Stimulated activated CD4-positive, alpha-beta T cell treated with anti-CD3 and anti-CD28 coated beads, Interleukin-4, amount 100 ng/mL, for 48 hours (primary cell): ENCODE results near the gene CHL1.

Experiments
- DNase-seq, 2 donors: peaks; one replicate each; pipeline ENCODE4 v3.0.0-alpha.2; 2020; ENCODE audit warnings: low read depth in 2 of 2

CHL1 gene

GRCh38 chr3:284322-284721 is 87.8 kb downstream of the CHL1 start:
- DNase-seq = no peak

DNA sequence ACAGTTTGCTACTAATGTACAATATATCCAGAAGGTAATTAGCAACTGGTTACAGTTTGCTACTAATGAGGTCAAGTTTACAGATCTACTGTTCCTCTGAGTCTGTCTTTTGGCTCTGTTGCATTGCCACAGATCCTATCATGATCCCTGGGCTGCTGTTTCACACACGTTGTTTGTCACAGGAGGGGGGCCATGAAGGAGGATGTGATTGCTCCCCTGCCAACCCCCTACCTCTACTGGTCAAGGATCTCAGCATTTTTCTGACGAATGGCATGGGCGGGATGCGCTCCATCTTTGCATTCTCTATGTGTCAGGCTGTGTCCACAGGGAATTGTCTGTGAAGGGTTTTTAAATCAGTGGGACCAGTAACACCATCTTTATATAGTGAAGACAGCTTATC is 91.9 kb downstream of the CHL1 start:
- DNase-seq = no peak

GRCh38 chr3:291028-291427 is 94.5 kb downstream of the CHL1 start:
- no peak for DNase-seq

DNA sequence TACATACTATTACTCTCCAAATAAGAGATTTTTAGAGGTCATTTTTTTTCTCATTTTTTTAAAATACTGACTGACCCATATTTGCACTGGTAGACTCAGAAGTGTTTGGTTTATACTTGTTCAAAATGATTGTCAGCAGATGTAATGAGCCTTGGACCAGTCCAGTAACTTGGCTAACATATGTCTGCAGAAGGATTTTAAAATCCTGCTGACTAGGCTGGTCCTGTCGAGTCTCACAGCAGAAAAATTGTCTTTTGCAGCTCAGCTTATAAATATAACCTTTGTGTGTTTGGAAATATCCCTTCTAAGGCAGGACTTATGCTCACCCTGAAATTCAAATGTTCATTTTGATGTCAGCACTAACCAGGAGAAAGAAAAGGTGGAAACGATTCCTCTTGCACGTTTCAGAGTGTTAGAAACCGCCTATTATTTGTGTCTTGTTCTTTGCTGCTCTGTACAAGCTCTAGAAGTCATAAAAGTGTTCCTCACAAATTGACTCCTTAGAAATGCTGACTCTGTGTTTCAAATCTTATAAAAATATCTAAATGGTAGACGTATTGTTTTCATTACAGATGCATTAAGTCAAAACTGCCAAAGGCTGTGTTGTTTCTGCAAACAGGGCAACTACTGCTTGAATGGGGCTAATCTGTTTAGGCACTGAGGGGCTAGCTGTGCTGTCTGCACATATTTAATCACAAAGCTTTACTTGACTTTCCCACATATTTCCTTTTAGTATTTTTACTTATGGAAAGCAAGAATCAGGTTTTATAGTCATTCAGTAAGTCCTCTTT is 95.3 kb downstream of the CHL1 start:
- no peak for DNase-seq

DNA sequence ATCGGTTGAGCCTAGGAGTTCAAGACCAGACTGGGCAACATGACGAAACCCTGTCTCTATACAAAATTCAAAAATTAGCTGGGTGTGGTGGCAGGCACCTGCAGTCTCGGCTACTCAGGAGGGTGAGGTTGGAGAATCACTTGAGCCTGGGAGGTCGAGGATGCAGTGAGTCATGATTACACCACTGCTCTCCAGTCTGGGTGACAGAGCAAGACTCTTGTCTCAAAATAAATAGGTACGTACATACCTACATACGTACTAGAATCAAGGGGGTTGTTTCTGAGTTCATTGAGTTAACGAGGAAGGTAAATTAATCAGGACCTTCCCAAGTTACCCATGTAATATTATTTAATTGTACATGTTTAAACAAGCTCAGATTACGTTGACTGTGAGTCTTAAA is 97.5 kb downstream of the CHL1 start:
- DNase-seq = no peak

DNA sequence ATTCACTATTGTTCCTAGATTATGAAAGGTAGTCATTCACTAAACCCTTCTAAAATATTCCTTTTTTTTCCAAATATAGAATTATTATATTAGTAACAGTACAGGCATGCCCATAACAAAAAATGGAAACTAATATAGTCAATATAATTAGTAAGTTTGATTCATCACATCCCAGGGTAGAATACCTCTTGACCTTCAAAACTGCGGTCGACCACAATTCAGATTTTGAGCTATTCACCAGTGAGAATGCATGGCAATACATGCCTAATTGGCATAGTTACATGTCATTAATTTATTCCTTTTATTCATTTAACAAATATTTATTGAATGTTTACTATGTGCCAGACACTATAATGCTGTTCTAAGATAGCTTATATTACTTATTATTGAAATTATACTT is 98.0 kb downstream of the CHL1 start:
- DNase-seq = no peak

DNA sequence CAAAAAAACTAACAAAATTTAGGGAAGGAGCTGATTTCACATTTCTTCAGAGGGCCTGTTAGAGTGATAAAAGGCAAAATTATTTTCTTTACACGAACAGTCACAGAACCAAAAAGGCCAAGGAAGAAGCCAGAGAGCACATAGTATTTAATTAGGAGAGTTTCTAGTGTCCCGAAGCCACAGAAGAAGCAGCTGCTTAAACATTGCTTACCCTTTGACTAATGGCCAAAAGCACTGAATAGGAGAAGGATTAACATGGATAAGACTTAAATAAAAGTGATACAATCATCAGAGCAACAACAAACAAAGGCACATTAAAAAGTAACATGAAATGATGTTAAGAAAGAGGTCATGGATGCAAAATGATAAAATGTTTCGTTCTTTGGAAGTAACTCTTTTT is 98.6 kb downstream of the CHL1 start:
- no peak for DNase-seq

DNA sequence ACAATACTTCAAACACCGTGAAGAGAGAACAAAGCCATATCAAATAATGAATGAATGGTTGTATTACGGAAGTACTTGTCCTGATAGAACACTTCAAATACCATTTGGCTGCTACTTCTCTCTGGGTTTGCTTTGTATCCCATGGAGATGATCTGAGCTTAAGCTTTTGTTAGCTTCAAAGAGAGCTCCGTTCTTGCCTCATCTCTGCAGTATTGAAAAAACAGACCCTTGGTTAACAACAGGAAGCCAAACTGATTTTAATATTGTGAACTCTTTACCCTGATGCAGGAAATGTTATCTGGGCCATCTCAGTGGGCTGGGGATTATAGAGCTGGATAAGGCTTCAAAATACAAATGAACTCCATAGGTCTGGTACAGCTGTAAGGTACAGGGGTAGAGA is 101.0 kb downstream of the CHL1 start:
- DNase-seq = no peak

DNA sequence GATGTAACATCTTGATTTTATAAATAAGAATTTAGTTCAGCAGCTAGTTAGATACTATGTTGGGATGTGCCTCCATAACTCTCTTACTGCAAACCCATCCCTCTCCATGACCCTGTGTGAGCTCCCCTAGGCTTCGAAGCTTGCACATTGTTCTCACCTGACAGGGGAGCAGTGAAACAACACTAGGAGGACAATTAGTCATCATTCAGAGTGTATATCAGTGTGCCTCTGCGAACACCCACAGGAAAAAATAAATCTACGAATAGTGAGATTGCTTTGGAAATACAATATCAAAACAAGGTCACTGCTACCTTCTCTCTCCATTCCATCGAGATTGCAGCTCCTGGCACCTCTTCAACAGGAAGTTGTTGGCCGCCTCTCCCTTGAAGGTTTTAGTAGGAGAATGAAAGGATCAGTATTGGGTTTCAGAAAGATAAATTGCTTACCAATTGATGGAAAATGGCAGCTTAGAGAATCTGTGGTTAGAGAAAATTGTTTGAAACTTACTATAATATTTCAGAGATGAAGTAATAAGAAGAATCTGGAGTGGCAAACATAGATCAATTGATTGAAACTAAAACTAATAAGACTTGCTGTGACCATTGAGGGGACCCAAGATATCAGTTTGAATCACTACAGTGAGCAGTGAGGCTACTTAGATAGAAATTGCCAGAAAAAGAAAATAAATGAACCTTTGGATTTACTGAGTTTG is 103.2 kb downstream of the CHL1 start:
- no peak for DNase-seq

DNA sequence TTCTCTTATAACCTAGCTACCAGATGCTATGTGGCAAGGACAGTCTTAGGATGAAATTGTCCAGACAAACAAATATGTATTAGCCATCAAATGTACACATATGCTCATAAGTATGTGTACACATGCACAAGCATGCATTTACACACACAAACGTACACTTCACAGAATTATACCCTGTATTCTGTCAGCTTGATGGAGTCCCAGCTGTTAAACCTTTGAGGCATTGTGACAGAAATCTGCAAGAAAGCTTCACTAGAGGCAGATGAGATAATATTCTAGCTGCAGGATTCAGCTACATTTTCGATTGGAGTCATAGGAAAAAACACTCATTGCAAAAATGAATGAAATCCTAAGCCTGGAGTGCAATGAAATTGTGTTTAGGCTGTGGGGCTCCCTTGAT is 110.6 kb downstream of the CHL1 start:
- no peak for DNase-seq

GRCh38 chr3:308597-309321 is 112.2 kb downstream of the CHL1 start:
- DNase-seq = no peak

- no peak for DNase-seq
Observed at GRCh38 chr3:312160-312733, 115.7 kb downstream of the CHL1 start.

- DNase-seq = no peak
Observed at GRCh38 chr3:312911-313310, 116.3 kb downstream of the CHL1 start.

DNA sequence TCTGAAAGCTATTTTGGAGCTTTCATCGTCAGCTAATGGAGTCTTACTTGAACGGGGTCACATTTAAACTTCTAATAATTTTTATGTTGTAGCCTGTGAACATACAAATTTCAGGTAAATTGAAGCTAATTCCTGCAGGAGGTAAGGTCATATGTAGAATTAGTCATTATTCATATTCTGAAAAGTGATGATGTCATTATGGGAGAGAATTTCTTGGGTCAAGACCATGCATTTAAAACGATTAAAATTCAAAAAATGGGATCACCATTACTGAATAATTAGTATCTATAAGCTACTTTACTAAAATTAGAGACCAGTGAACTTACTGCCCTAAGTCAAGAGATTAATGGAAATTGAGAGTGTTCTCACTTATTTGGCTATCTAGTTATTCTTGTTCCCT is 120.4 kb downstream of the CHL1 start:
- no peak for DNase-seq

DNA sequence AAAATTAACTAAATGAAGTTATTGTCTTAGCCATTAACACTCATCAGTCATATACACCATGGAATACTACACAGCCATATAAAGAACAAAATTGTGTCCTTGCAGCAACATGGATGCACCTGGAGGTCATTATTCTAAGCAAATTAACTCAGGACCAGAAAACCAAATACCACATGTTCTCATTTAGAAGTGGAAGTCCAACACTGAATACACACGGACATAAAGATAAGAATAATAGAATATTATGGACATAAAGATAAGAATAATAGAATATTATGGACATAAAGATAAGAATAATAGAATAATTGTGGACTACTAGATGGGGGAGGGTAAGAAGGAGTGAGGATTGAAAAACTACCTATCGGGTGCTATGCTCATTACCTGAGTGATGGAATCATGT is 122.3 kb downstream of the CHL1 start:
- no peak for DNase-seq

GRCh38 chr3:324423-324822 is 127.9 kb downstream of the CHL1 start:
- DNase-seq = no peak

- DNase-seq = no peak
Observed at GRCh38 chr3:325495-325894, 128.9 kb downstream of the CHL1 start.

DNA sequence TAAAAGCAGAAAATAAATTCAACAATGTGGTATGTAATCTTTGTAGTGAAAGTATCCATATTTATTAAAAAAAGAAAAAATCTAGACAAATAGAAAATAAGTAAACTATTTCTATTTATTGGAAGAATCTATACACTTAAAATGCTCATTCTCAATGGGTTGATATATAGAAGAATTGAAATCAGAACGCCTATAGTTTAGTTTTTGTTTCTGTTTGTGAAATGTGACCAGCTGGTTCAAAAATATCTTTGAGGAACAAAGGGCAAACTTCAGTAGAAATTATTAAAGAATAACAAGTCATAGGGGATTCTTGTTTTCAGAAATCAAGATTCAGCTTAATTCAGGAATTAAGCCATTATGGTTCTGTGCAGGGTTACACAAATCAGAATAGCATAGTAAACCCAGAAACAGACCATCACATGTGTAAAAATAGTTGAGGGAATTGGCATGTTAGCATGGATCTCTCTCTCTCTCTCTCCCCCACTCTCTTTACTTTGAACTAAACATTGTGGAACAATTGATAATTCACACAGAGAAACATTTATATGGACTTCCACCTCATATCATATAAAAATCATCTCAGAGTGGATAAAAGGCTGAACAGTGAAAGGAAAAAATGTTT is 134.0 kb downstream of the CHL1 start:
- no peak for DNase-seq

DNA sequence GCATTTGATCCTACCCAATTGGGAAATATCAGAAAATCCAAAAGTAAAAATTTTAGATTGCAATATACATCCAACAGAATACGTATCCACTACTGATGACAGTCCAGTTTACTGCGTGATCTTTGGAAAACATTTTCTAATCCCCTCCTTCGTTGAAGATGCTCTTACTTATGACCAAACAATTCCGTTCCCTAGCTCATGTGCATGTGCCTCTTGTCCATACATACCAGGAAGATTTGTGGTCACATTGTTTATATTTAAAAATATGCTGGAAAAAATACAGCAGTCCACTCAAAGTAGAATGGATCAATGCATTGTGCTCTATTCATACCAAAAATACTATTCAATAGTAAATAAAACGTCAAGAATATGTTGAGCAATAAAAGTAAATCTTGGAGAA is 135.3 kb downstream of the CHL1 start:
- DNase-seq = no peak

DNA sequence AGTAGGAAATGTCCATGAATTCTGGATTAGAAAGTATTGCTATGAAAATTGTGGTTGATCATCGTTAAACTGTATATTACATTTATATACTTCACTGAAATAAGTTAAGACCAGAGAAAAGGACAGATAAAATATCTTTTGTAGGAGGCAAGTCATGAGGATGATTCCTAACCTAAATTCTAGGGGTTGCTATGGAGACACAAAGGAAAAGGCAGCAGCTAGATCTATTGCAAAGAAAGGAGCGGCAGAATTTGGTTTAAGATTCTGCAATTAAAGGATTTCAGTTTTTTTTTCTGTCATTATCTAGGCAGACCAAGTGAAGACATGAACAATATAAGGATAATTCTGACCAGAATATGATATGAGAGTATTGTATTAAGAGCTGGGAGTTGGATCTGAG is 136.1 kb downstream of the CHL1 start:
- DNase-seq = no peak

DNA sequence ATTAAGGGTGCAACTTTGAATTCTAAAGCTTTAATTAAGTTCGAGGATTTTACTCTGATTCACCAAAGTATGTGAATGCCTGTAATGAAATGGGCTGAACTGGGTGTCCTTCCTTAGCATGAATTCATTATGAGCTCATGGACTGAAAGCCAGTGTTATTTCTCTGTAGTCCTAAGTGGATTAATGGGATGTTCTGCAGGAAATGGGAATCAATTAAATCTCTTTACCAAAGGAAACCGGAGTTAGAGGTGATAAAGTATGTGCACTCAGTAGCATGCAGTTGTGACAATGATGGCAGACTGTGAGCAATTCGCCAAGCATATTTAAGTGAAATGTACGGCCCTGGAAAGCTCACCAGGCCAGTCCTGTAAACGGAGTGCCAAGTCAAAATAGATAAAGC is 138.7 kb downstream of the CHL1 start:
- no peak for DNase-seq

- DNase-seq = no peak
Observed at GRCh38 chr3:339351-339750, 142.8 kb downstream of the CHL1 start.
